ENCODE data around the gene KCNK10.

The KCNK10 gene

DNA sequence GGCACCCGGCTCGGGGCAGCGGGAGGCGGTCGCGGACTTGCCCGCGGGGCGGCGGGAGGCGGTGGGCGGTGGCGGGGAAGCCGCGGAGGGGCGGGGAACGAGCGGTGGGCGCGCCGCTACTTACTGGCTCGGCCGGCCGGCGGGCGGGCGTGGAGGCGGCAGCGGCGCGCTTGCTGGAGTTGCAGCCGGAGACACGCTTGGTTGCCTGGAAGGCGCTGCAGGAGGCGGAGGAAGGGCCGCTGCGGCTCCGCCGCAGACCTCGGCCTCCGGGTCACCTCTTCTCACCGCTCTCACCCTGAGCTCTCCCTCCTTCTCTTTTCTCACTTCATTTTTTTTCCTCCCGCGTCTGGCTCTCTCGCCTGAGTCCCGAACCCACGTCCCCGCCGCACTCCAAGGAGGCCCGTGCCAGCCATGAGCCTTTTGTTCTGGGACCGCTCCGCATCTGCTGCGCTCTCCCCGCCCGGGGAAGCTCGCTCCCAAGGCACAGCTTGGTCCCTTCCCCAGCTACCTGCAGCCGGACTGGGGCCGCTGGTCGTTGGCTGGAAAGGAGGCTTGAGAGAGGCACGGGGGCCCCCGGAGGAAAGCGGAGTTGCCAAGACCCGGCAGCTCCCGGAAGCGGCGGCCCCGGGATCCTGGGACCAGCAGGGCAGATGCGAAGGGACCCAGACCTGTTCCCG lies 592 bp upstream of the KCNK10 start:
- TF ChIP-seq EZH2phosphoT487 (conservative IDR thresholded peaks at IDR 0.05; ENCODE audit: low read length) = no peak
- TF ChIP-seq, protein P1, sequence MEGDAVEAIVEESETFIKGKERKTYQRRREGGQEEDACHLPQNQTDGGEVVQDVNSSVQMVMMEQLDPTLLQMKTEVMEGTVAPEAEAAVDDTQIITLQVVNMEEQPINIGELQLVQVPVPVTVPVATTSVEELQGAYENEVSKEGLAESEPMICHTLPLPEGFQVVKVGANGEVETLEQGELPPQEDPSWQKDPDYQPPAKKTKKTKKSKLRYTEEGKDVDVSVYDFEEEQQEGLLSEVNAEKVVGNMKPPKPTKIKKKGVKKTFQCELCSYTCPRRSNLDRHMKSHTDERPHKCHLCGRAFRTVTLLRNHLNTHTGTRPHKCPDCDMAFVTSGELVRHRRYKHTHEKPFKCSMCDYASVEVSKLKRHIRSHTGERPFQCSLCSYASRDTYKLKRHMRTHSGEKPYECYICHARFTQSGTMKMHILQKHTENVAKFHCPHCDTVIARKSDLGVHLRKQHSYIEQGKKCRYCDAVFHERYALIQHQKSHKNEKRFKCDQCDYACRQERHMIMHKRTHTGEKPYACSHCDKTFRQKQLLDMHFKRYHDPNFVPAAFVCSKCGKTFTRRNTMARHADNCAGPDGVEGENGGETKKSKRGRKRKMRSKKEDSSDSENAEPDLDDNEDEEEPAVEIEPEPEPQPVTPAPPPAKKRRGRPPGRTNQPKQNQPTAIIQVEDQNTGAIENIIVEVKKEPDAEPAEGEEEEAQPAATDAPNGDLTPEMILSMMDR (IDR thresholded peaks at IDR 0.05; ENCODE audit: insufficient read depth, low read length, poor library complexity, severe bottlenecking) = no peak
- Histone ChIP-seq H4K20me1 (ENCODE audit: low read depth, low read length) (no peaks in the 10 kb centered on the region), H3K36me3 (ENCODE audit: low read length) (no peaks in the 10 kb centered on the region), H3K27ac (ENCODE audit: low read depth, low read length) (no peak overlapping the region), H3K4me2 (ENCODE audit: low read depth, low read length, poor library complexity, severe bottlenecking) (peak overlapping the region; percentile 93), H3K9ac (ENCODE audit: low read length) (peak overlapping the region; percentile 58), H3K9me2 (replicated peaks; ENCODE audit: insufficient read depth, low read length) (no peaks in the 10 kb centered on the region), H3F3A (ENCODE audit: insufficient read depth) (no peaks in the 10 kb centered on the region), H2AFZ (ENCODE audit: low read depth, low read length, severe bottlenecking) (peak overlapping the region; percentile 97), H3K4me3 (ENCODE audit: insufficient read depth, low read length, poor library complexity, severe bottlenecking) (peak overlapping the region; percentile 61), H3K79me2 (ENCODE audit: insufficient read depth, low read length) (no peaks in the 10 kb centered on the region), H3K9me3 (ENCODE audit: insufficient read depth, low read length) (no peaks in the 10 kb centered on the region), H3K27me3 (ENCODE audit: low read length) (no peaks in the 10 kb centered on the region)

DNA sequence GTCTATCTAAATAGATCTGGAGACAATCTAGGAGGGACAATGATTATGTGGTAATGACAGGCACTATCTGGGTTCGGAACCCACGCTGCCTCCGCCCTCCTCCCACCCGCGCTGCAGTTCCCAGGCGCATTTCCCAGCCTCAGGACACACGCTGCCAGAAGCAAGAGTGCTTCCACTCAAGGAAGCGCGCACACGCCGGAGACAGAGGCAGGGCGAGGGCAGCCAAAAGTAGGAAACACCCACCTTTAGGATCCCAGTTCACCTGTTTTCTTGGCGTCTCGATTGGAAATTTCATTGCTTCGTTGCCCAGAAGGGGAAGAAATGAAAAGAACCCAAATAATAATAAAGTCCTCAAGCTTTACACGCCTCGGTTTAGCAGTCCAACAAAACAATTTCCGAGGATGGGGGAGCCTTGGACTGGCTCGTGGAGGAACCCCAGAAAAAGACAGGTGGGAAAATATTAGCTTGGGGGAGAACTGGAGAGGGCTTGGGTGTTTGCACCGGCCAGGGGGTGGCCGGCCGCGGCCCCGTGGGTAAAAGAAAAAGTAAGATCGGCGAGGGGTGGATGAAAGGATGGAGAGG lies 474 bp downstream of the KCNK10 start:
- Histone ChIP-seq H3K9me2 (replicated peaks; ENCODE audit: insufficient read depth, low read length) (no peaks in the 10 kb centered on the region), H3K9ac (ENCODE audit: low read length) (peak overlapping the region; percentile 58; the same call in 1 of the 2 replicates), H3K27ac (ENCODE audit: low read depth, low read length) (no peak overlapping the region), H3K27me3 (ENCODE audit: low read length) (no peaks in the 10 kb centered on the region), H3F3A (ENCODE audit: insufficient read depth) (no peaks in the 10 kb centered on the region), H3K4me2 (ENCODE audit: low read depth, low read length, poor library complexity, severe bottlenecking) (peak overlapping the region; percentile 93), H3K79me2 (ENCODE audit: insufficient read depth, low read length) (no peaks in the 10 kb centered on the region), H2AFZ (ENCODE audit: low read depth, low read length, severe bottlenecking) (no peak overlapping the region), H3K36me3 (ENCODE audit: low read length) (no peaks in the 10 kb centered on the region), H4K20me1 (ENCODE audit: low read depth, low read length) (no peaks in the 10 kb centered on the region), H3K4me3 (ENCODE audit: insufficient read depth, low read length, poor library complexity, severe bottlenecking) (peak overlapping the region; percentile 61), H3K9me3 (ENCODE audit: insufficient read depth, low read length) (no peaks in the 10 kb centered on the region)
- no peak for TF ChIP-seq EZH2phosphoT487 (conservative IDR thresholded peaks at IDR 0.05; ENCODE audit: low read length)
- TF ChIP-seq, protein P1 (IDR thresholded peaks at IDR 0.05; ENCODE audit: insufficient read depth, low read length, poor library complexity, severe bottlenecking) = no peak

DNA sequence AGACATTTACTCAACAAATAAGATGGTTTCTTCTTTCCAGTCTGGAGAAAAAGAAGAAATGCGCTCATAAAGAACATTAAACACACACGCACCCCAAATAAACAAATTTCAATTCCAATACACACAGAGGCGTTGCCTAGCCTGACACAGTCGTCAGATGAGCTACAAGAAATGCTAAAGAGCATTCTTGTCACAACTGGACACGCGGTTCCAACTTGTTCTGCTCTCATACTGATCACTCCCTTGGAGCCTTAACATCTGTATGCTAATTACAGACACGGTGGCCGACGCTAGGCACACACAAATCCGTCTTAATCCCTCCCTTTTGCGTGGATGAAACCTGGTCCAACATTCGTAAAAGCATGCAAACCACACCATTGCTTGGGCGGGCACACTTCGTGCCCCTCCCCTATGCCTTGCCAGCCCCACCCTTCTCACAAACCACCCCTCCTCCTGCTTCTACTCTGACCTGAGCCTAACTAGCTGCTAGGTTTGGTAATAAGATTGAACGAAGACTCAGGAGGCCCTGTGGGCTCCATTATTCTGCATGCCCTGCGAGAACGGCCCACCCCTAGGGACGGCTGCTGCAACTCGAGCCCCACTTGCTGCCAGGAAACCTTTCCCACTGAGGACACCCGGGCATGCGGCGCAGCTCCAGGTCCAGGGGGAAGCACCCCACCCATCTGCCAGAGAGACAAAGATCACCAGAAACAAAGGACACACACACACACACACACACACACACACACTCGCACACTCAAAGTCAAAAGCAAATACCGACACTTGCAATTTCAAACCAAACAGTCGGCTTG lies 1.2 kb downstream of the KCNK10 start:
- TF ChIP-seq EZH2phosphoT487 (conservative IDR thresholded peaks at IDR 0.05; ENCODE audit: low read length) = no peak
- TF ChIP-seq, protein P1 (IDR thresholded peaks at IDR 0.05; ENCODE audit: insufficient read depth, low read length, poor library complexity, severe bottlenecking) = no peak
- Histone ChIP-seq H2AFZ (ENCODE audit: low read depth, low read length, severe bottlenecking) (no peak overlapping the region), H3K79me2 (ENCODE audit: insufficient read depth, low read length) (no peaks in the 10 kb centered on the region), H3K27me3 (ENCODE audit: low read length) (no peaks in the 10 kb centered on the region), H3K9me3 (ENCODE audit: insufficient read depth, low read length) (no peaks in the 10 kb centered on the region), H3K9me2 (replicated peaks; ENCODE audit: insufficient read depth, low read length) (no peaks in the 10 kb centered on the region), H3F3A (ENCODE audit: insufficient read depth) (no peaks in the 10 kb centered on the region), H3K4me3 (ENCODE audit: insufficient read depth, low read length, poor library complexity, severe bottlenecking) (no peak overlapping the region), H3K27ac (ENCODE audit: low read depth, low read length) (no peak overlapping the region), H4K20me1 (ENCODE audit: low read depth, low read length) (no peaks in the 10 kb centered on the region), H3K4me2 (ENCODE audit: low read depth, low read length, poor library complexity, severe bottlenecking) (no peak overlapping the region), H3K9ac (ENCODE audit: low read length) (no peak overlapping the region), H3K36me3 (ENCODE audit: low read length) (no peaks in the 10 kb centered on the region)
